Type B pancreatic cell (in vitro differentiated cells): ENCODE measurements around the gene RD3L. TPM values are rescaled to one million over a fixed set of nuclear protein-coding genes. Genes with fewer than 3 reads are reported as not detected.

Source experiments
- DNase-seq: peaks from one replicate; pipeline ENCODE4 v3.0.0; 2021; ENCODE audit warnings: mixed read lengths; ENCODE audit not compliant: unreplicated experiment; ENCODE audit errors: extremely low spot score
- H3K27ac Mint-ChIP-seq: 2 replicates; pipeline ENCODE4 v1.8.0; 2021; ENCODE audit warnings: mild to moderate bottlenecking, mixed read lengths
- H3K27me3 Mint-ChIP-seq: 2 replicates; pipeline ENCODE4 v1.8.0; 2021; ENCODE audit warnings: mixed read lengths
- H3K36me3 Mint-ChIP-seq: 2 replicates; pipeline ENCODE4 v1.8.0; 2021; ENCODE audit warnings: mixed read lengths
- H3K4me1 Mint-ChIP-seq: one replicate; pipeline ENCODE4 v1.8.0; 2021; ENCODE audit warnings: mixed read lengths; ENCODE audit not compliant: unreplicated experiment
- H3K4me3 Mint-ChIP-seq: 2 replicates; pipeline ENCODE4 v1.8.0; 2021; ENCODE audit warnings: mild to moderate bottlenecking, mixed read lengths
- H3K9me3 Mint-ChIP-seq: 2 replicates; pipeline ENCODE4 v1.8.0; 2021; ENCODE audit warnings: mixed read lengths
- CTCF ChIP-seq: fragments of 200-600 bp; sonication (generic); conservative IDR thresholded peaks from 2 replicates; pipeline ENCODE4 v1.5.0; 2021; ENCODE audit warnings: antibody characterized with exemption, mild to moderate bottlenecking
- total RNA-seq: library from RNA; stranded (reverse); gene quantifications from 2 replicates; pipeline ENCODE4 v1.2.1, GENCODE V29; 2021; ENCODE audit warnings: low replicate concordance

Gene RD3L
- total RNA-seq, 1 donor from 2014 or later: not detected

- no peaks in the 10 kb centered on the region for H3K9me3 Mint-ChIP-seq
- no peak for TF ChIP-seq CTCF
- no peak overlapping the region for H3K4me3 Mint-ChIP-seq
- DNase-seq: no peak
- no peaks in the 10 kb centered on the region for H3K4me1 Mint-ChIP-seq
- H3K27me3 Mint-ChIP-seq: peaks cover 55% of the 10 kb centered on the region
- H3K36me3 Mint-ChIP-seq: no peaks in the 10 kb centered on the region
- H3K27ac Mint-ChIP-seq: no peak overlapping the region
Measured at GRCh38 chr14:103941462-103941861, 867 bp downstream of the RD3L start.

GRCh38 chr14:103935102-103935501 is 7.2 kb downstream of the RD3L start:
- no peak for TF ChIP-seq CTCF
- H3K27ac Mint-ChIP-seq: no peak overlapping the region
- H3K4me1 Mint-ChIP-seq: no peaks in the 10 kb centered on the region
- H3K36me3 Mint-ChIP-seq: no peaks in the 10 kb centered on the region
- H3K9me3 Mint-ChIP-seq: no peaks in the 10 kb centered on the region
- no peak overlapping the region for H3K4me3 Mint-ChIP-seq
- H3K27me3 Mint-ChIP-seq: peaks cover 40% of the 10 kb centered on the region
- no peak for DNase-seq

GRCh38 chr14:103932791-103933490 is 9.4 kb downstream of the RD3L start:
- Mint-ChIP-seq H3K4me1 (no peaks in the 10 kb centered on the region), H3K9me3 (no peaks in the 10 kb centered on the region), H3K27me3 (peaks cover 34% of the 10 kb centered on the region), H3K27ac (no peak overlapping the region), H3K4me3 (no peak overlapping the region), H3K36me3 (no peaks in the 10 kb centered on the region)
- no peak for DNase-seq
- TF ChIP-seq CTCF: no peak

GRCh38 chr14:103931422-103931821 is 10.9 kb downstream of the RD3L start:
- H3K4me3 Mint-ChIP-seq: no peak overlapping the region

GRCh38 chr14:103930051-103930604 is 12.2 kb downstream of the RD3L start:
- Mint-ChIP-seq H3K9me3 (no peaks in the 10 kb centered on the region), H3K27me3 (peaks cover 14% of the 10 kb centered on the region), H3K36me3 (no peaks in the 10 kb centered on the region), H3K27ac (no peak overlapping the region), H3K4me3 (no peak overlapping the region), H3K4me1 (no peaks in the 10 kb centered on the region)
- TF ChIP-seq CTCF: no peak
- no peak for DNase-seq

More at GRCh38 chr14:103931422-103931821, 10.9 kb downstream of the RD3L start:
- H3K36me3 Mint-ChIP-seq: no peaks in the 10 kb centered on the region
- peaks cover 20% of the 10 kb centered on the region for H3K27me3 Mint-ChIP-seq
- H3K27ac Mint-ChIP-seq: no peak overlapping the region
- DNase-seq: no peak
- H3K9me3 Mint-ChIP-seq: no peaks in the 10 kb centered on the region
- TF ChIP-seq CTCF: no peak
- H3K4me1 Mint-ChIP-seq: no peaks in the 10 kb centered on the region
